Measurements from ENCODE around the gene NRG2.

- no peak for TF ChIP-seq CTCF (IDR thresholded peaks at IDR 0.05)
- no peak for TF ChIP-seq POLR2A (IDR thresholded peaks at IDR 0.05)
These were observed 221.1 kb downstream of the NRG2 start for GRCh38 chr5:139821806-139822552.

All from thyroid gland (tissue), 4 donors.